ENCODE results near the gene AP2S1. TPM values are rescaled to one million over a fixed set of nuclear protein-coding genes. Genes with fewer than 3 reads are reported as not detected.
"Not testable (repeated sequence)": the region's sequence is repeated elsewhere in the genome, so short reads cannot be mapped to it uniquely, and the experiment has no call there.

The AP2S1 gene
- total RNA-seq, 1 donor from 2014 or later, result 50.1 TPM

DNA sequence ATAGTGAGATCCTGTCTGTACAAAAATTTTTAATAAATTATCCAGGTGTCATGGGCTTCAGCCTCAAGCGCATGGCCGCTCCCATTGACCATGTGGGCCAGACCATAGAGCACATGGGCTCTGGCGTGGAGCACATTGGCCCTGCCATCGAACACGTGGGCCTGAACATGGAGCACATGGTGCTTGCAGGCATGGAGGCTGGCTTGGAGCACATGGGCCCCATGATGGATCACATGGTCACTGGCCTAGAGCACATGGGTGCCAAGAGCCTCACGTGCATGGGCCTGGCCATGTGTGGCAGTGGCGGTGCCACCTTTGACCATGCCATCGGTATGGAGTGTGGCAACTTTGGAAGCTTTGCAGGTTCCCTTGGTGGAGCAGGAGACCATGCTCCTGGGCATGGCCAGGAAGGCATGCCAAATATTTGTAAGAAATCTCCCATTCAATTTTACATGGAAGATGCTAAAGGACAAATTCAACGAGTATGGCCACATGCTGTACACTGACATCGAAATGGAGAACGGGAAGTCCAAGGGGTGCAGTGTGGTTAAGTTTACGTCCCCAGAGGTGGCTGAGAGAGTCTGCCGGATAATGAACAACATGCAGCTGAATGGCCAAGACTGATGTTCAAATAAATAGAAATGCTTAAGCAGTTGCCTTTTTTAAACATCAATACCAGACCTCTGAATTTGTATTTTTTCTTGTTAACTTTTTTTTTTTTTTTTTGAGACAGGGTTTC is 40.9 kb downstream of the AP2S1 start:
- no peak overlapping the region for H3K27ac ChIP-seq (ENCODE audit: low read depth, low read length)
- no peaks in the 10 kb centered on the region for H3K27me3 ChIP-seq (ENCODE audit: control insufficient read depth in 3 of 3, insufficient read depth in 3 of 3, low read length in 3 of 3)
- H3K4me1 ChIP-seq (ENCODE audit: control insufficient read depth in 3 of 3, insufficient read depth in 3 of 3, low read length in 3 of 3), result no peaks in the 10 kb centered on the region
- H3K4me3 ChIP-seq (ENCODE audit: low read length in 3 of 3), result no peak overlapping the region
- H3K36me3 ChIP-seq (ENCODE audit: control insufficient read depth in 3 of 3, insufficient read depth in 3 of 3, low read length in 3 of 3), result no peaks in the 10 kb centered on the region
- no peaks in the 10 kb centered on the region for H3K9me3 ChIP-seq (ENCODE audit: control insufficient read depth in 3 of 3, low read length in 3 of 3)
- H3K9ac ChIP-seq (ENCODE audit: low read depth in 1 of 3, low read length in 3 of 3), result no peak overlapping the region

DNA sequence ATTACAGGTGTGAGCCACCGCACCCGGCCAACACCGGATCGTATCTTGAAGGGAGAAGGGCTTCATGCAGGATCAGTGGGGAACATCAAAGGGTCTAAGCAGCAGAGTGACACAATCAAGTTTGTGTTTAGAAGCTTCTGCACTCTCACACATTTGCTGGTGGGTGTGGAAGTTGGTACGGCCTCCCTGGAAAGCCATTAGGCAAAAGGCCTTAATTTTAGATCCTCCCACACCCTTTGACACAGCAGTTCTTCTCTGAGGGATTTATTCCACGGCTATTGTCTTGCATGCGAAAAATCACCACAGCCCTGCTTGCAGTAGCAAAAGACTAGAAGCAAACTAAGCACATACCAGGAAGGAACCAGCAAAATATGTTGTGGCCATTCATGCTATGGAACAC is 44.0 kb downstream of the AP2S1 start:
- H3K4me1 ChIP-seq (ENCODE audit: control insufficient read depth in 3 of 3, insufficient read depth in 3 of 3, low read length in 3 of 3), result no peaks in the 10 kb centered on the region
- H3K4me3 ChIP-seq (ENCODE audit: low read length in 3 of 3), result no peak overlapping the region
- H3K27me3 ChIP-seq (ENCODE audit: control insufficient read depth in 3 of 3, insufficient read depth in 3 of 3, low read length in 3 of 3), result no peaks in the 10 kb centered on the region
- no peaks in the 10 kb centered on the region for H3K9me3 ChIP-seq (ENCODE audit: control insufficient read depth in 3 of 3, low read length in 3 of 3)
- no peaks in the 10 kb centered on the region for H3K36me3 ChIP-seq (ENCODE audit: control insufficient read depth in 3 of 3, insufficient read depth in 3 of 3, low read length in 3 of 3)
- H3K27ac ChIP-seq (ENCODE audit: low read depth, low read length), result no peak overlapping the region
- no peak overlapping the region for H3K9ac ChIP-seq (ENCODE audit: low read depth in 1 of 3, low read length in 3 of 3)

DNA sequence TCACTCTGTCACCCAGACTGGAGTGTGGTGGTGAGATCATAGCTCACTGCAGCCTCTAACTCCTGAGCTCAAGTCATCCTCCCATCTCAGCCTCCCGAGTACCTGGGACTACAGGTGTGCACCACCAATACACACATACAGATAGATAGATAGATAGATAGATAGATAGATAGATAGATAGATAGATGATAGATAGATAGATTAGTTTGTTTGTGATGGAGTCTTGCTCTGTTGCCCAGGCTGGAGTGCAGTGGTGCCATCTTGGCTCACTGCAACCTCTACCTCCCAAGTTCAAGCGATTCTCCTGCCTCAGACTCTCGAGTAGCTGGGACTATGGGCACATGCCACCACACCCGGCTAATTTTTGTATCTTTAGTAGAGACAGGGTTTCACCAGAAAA is 46.2 kb downstream of the AP2S1 start:
- not testable (repeated sequence) for H3K27ac ChIP-seq (ENCODE audit: low read depth, low read length); H3K9ac ChIP-seq (ENCODE audit: low read depth in 1 of 3, low read length in 3 of 3); H3K4me1 ChIP-seq (ENCODE audit: control insufficient read depth in 3 of 3, insufficient read depth in 3 of 3, low read length in 3 of 3); H3K9me3 ChIP-seq (ENCODE audit: control insufficient read depth in 3 of 3, low read length in 3 of 3); H3K36me3 ChIP-seq (ENCODE audit: control insufficient read depth in 3 of 3, insufficient read depth in 3 of 3, low read length in 3 of 3); H3K27me3 ChIP-seq (ENCODE audit: control insufficient read depth in 3 of 3, insufficient read depth in 3 of 3, low read length in 3 of 3); H3K4me3 ChIP-seq (ENCODE audit: low read length in 3 of 3)

GRCh38 chr19:46803555-46803954 is 47.1 kb downstream of the AP2S1 start:
- Histone ChIP-seq H3K36me3 (ENCODE audit: control insufficient read depth in 3 of 3, insufficient read depth in 3 of 3, low read length in 3 of 3) (no peaks in the 10 kb centered on the region), H3K4me1 (ENCODE audit: control insufficient read depth in 3 of 3, insufficient read depth in 3 of 3, low read length in 3 of 3) (no peaks in the 10 kb centered on the region), H3K27me3 (ENCODE audit: control insufficient read depth in 3 of 3, insufficient read depth in 3 of 3, low read length in 3 of 3) (no peaks in the 10 kb centered on the region), H3K27ac (ENCODE audit: low read depth, low read length) (no peak overlapping the region), H3K9ac (ENCODE audit: low read depth in 1 of 3, low read length in 3 of 3) (no peak overlapping the region), H3K4me3 (ENCODE audit: low read length in 3 of 3) (no peak overlapping the region), H3K9me3 (ENCODE audit: control insufficient read depth in 3 of 3, low read length in 3 of 3) (no peaks in the 10 kb centered on the region)

DNA sequence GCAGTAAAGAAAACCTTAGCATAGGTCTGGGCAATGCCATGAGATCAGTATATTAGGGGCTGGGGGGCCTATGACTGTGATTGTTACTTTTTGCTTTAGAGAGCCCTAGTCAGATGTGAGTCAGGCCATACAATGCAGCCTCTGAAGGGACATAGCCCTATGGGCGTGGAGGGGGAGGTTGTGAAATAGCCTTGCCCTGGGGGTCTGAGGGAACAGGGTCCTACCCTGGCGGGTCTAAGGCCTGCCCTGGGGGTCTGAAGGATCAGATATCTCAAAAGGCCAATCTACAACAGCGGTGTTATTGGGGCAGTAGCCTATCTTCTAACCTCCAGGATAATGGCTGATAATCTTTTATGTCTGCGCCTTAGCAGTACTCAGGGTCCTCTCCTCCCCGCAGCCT is 48.5 kb downstream of the AP2S1 start:
- Histone ChIP-seq H3K4me3 (ENCODE audit: low read length in 3 of 3) (no peak overlapping the region), H3K4me1 (ENCODE audit: control insufficient read depth in 3 of 3, insufficient read depth in 3 of 3, low read length in 3 of 3) (no peaks in the 10 kb centered on the region), H3K9ac (ENCODE audit: low read depth in 1 of 3, low read length in 3 of 3) (no peak overlapping the region), H3K27ac (ENCODE audit: low read depth, low read length) (no peak overlapping the region), H3K9me3 (ENCODE audit: control insufficient read depth in 3 of 3, low read length in 3 of 3) (no peaks in the 10 kb centered on the region), H3K27me3 (ENCODE audit: control insufficient read depth in 3 of 3, insufficient read depth in 3 of 3, low read length in 3 of 3) (no peaks in the 10 kb centered on the region), H3K36me3 (ENCODE audit: control insufficient read depth in 3 of 3, insufficient read depth in 3 of 3, low read length in 3 of 3) (no peaks in the 10 kb centered on the region)

DNA sequence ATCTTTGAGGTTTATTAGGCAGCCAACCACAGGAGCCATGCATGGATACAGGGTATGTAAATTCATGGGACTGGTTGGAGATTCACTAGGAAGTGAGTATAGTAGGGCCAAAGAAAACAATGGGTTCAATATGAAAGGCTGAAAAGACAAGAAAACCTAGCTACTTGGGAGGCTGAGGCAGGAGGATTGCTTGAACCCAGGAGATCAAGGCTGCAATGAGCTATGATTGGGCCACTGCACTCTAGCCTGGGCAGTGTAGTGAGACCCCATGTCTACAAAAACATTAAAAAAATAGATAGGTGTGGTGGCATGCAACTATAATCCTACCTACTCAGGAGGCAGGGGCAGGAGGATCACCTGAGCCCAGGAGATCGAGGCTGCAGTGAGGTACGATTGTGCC is 51.9 kb downstream of the AP2S1 start:
- no peak overlapping the region for H3K4me3 ChIP-seq (ENCODE audit: low read length in 3 of 3)
- H3K27me3 ChIP-seq (ENCODE audit: control insufficient read depth in 3 of 3, insufficient read depth in 3 of 3, low read length in 3 of 3), result peaks cover 3 to 5% (median 5%) of the 10 kb centered on the region in 3 donors
- no peak overlapping the region for H3K27ac ChIP-seq (ENCODE audit: low read depth, low read length)
- H3K4me1 ChIP-seq (ENCODE audit: control insufficient read depth in 3 of 3, insufficient read depth in 3 of 3, low read length in 3 of 3), result no peaks in the 10 kb centered on the region
- no peaks in the 10 kb centered on the region for H3K36me3 ChIP-seq (ENCODE audit: control insufficient read depth in 3 of 3, insufficient read depth in 3 of 3, low read length in 3 of 3)
- no peaks in the 10 kb centered on the region for H3K9me3 ChIP-seq (ENCODE audit: control insufficient read depth in 3 of 3, low read length in 3 of 3)
- no peak overlapping the region for H3K9ac ChIP-seq (ENCODE audit: low read depth in 1 of 3, low read length in 3 of 3)

DNA sequence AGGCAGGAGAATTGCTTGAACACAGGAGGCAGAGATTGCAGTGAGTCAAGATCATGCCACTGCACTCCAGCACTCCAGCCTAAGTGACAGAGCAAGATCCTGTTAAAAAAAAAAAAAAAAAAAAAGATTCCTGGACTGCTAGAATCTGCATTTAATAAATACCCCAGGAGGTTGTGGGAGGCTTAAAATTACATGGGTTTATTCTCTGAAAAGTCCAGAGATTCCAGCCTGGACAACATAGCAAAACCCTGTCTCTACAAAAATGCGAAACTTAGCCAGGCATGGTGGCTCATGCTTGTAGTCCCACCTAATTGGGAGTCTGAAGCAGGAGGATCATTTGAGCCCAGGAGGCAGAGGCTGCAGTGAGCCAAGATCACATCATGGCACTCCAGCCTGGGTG is 52.8 kb downstream of the AP2S1 start:
- no peak overlapping the region for H3K27ac ChIP-seq (ENCODE audit: low read depth, low read length)
- no peaks in the 10 kb centered on the region for H3K36me3 ChIP-seq (ENCODE audit: control insufficient read depth in 3 of 3, insufficient read depth in 3 of 3, low read length in 3 of 3)
- peaks cover 3 to 5% (median 5%) of the 10 kb centered on the region in 3 donors for H3K27me3 ChIP-seq (ENCODE audit: control insufficient read depth in 3 of 3, insufficient read depth in 3 of 3, low read length in 3 of 3)
- no peak overlapping the region for H3K9ac ChIP-seq (ENCODE audit: low read depth in 1 of 3, low read length in 3 of 3)
- no peaks in the 10 kb centered on the region for H3K9me3 ChIP-seq (ENCODE audit: control insufficient read depth in 3 of 3, low read length in 3 of 3)
- no peak overlapping the region for H3K4me3 ChIP-seq (ENCODE audit: low read length in 3 of 3)
- no peaks in the 10 kb centered on the region for H3K4me1 ChIP-seq (ENCODE audit: control insufficient read depth in 3 of 3, insufficient read depth in 3 of 3, low read length in 3 of 3)

GRCh38 chr19:46791944-46792343 is 58.7 kb downstream of the AP2S1 start:
- Histone ChIP-seq H3K36me3 (ENCODE audit: control insufficient read depth in 3 of 3, insufficient read depth in 3 of 3, low read length in 3 of 3) (no peaks in the 10 kb centered on the region), H3K4me1 (ENCODE audit: control insufficient read depth in 3 of 3, insufficient read depth in 3 of 3, low read length in 3 of 3) (peaks cover 5 to 10% (median 9%) of the 10 kb centered on the region in 3 donors), H3K9me3 (ENCODE audit: control insufficient read depth in 3 of 3, low read length in 3 of 3) (no peaks in the 10 kb centered on the region), H3K4me3 (ENCODE audit: low read length in 3 of 3) (no peak overlapping the region), H3K27ac (ENCODE audit: low read depth, low read length) (no peak overlapping the region), H3K27me3 (ENCODE audit: control insufficient read depth in 3 of 3, insufficient read depth in 3 of 3, low read length in 3 of 3) (peaks cover 5 to 24% (median 5%) of the 10 kb centered on the region in 3 donors), H3K9ac (ENCODE audit: low read depth in 1 of 3, low read length in 3 of 3) (no peak overlapping the region)

DNA sequence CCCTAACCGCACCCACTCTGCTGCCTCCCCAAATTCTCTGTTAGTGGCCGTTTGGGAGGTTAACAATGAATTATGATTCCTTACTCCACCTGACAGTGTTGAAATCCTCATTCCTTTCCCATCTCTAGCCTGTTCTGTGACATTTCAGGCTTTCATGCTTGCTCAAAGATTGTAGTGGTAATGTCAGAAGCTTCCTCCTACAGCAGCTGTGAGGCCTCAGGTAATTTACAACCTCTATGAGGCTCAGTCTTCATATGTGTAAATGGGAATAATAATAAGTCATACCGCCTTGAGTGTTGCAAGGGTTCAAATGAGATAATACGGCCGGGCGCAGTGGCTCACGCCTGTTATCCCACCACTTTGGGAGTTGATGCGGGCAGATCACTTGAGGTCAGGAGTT is 61.3 kb downstream of the AP2S1 start:
- Histone ChIP-seq H3K27me3 (ENCODE audit: control insufficient read depth in 3 of 3, insufficient read depth in 3 of 3, low read length in 3 of 3) (peaks cover 0 to 37% (median 13%) of the 10 kb centered on the region in 3 donors), H3K27ac (ENCODE audit: low read depth, low read length) (no peak overlapping the region), H3K4me1 (ENCODE audit: control insufficient read depth in 3 of 3, insufficient read depth in 3 of 3, low read length in 3 of 3) (peaks cover 24 to 33% (median 31%) of the 10 kb centered on the region in 3 donors), H3K4me3 (ENCODE audit: low read length in 3 of 3) (no peak overlapping the region), H3K36me3 (ENCODE audit: control insufficient read depth in 3 of 3, insufficient read depth in 3 of 3, low read length in 3 of 3) (no peaks in the 10 kb centered on the region), H3K9ac (ENCODE audit: low read depth in 1 of 3, low read length in 3 of 3) (no peak overlapping the region), H3K9me3 (ENCODE audit: control insufficient read depth in 3 of 3, low read length in 3 of 3) (no peaks in the 10 kb centered on the region)

- Histone ChIP-seq H3K27me3 (ENCODE audit: control insufficient read depth in 3 of 3, insufficient read depth in 3 of 3, low read length in 3 of 3) (peaks cover 0 to 37% (median 15%) of the 10 kb centered on the region in 3 donors), H3K9me3 (ENCODE audit: control insufficient read depth in 3 of 3, low read length in 3 of 3) (no peaks in the 10 kb centered on the region), H3K4me3 (ENCODE audit: low read length in 3 of 3) (no peak overlapping the region), H3K27ac (ENCODE audit: low read depth, low read length) (no peak overlapping the region), H3K9ac (ENCODE audit: low read depth in 1 of 3, low read length in 3 of 3) (no peak overlapping the region), H3K4me1 (ENCODE audit: control insufficient read depth in 3 of 3, insufficient read depth in 3 of 3, low read length in 3 of 3) (peaks cover 28 to 37% (median 35%) of the 10 kb centered on the region in 3 donors), H3K36me3 (ENCODE audit: control insufficient read depth in 3 of 3, insufficient read depth in 3 of 3, low read length in 3 of 3) (no peaks in the 10 kb centered on the region)
Observed at GRCh38 chr19:46788968-46789338, 61.7 kb downstream of the AP2S1 start.
